Sigmoid colon (tissue), 7 donors: Measurements from ENCODE around the gene USP34. TPM values are rescaled to one million over a fixed set of nuclear protein-coding genes. Genes with fewer than 3 reads are reported as not detected.
"Not testable (repeated sequence)": the region's sequence is repeated elsewhere in the genome, so short reads cannot be mapped to it uniquely, and the experiment has no call there.

Source experiments
- DNase-seq: peaks from one replicate; pipeline ENCODE4 v3.0.0-alpha.2; 2019
- H3K27ac ChIP-seq, 4 donors: fragments of 200-600 bp; sonication (generic); one replicate each; pipeline ENCODE4 v1.5.1; 2016 to 2019; ENCODE audit warnings: mild to moderate bottlenecking in 1 of 4
- H3K27me3 ChIP-seq, 3 donors: fragments of 200-600 bp; sonication (generic); one replicate each; pipeline ENCODE4 v1.5.1; 2019; ENCODE audit warnings: mild to moderate bottlenecking in 1 of 3
- H3K36me3 ChIP-seq, 4 donors: fragments of 200-600 bp; sonication (generic); one replicate each; pipeline ENCODE4 v1.5.1; 2016 to 2019
- H3K4me1 ChIP-seq, 4 donors: fragments of 200-600 bp; sonication (generic); one replicate each; pipeline ENCODE4 v1.5.1; 2017 to 2019
- H3K4me3 ChIP-seq, 4 donors: fragments of 200-600 bp; sonication (generic); one replicate each; pipeline ENCODE4 v1.5.1; 2017 to 2019; ENCODE audit warnings: mild to moderate bottlenecking in 2 of 4, moderate library complexity in 1 of 4
- H3K9me3 ChIP-seq, 4 donors: fragments of 200-600 bp in 3 of 4; sonication (generic) in 3 of 4; one replicate each; pipeline versions ENCODE4 v1.5.1 to v1.6.1; 2013 to 2019
- EP300 ChIP-seq, 4 donors: sonication (generic); formaldehyde crosslinking; IDR thresholded peaks; one replicate each; pipeline ENCODE4 v1.6.1; 2017; ENCODE audit warnings: antibody characterized with exemption in 4 of 4
- POLR2A ChIP-seq, 2 donors: fragments of 450-650 bp; IDR thresholded peaks; one replicate each; pipeline ENCODE4 v1.6.1; 2016; ENCODE audit warnings: antibody characterized with exemption in 2 of 2, mild to moderate bottlenecking in 2 of 2, moderate library complexity in 2 of 2
- POLR2AphosphoS5 ChIP-seq, 4 donors: sonication (generic); formaldehyde crosslinking; IDR thresholded peaks; one replicate each; pipeline ENCODE4 v1.6.1; 2017; ENCODE audit warnings: antibody characterized with exemption in 4 of 4
- WGBS, 2 donors: extraction: QIAGEN DNeasy Blood & Tissue Kit; methylation state at CpG; one replicate each; pipeline ENCODE4 v1.1.7; 2013; 5-methylcytosine and 5-hydroxymethylcytosine counted together
- intact Hi-C: fragments of 100-400 bp; cut with DNase I; formaldehyde crosslinking; loops from one replicate; pipeline ENCODE4 v1.15.1; 2023
- polyA plus RNA-seq, 3 donors: library from polyadenylated mRNA; stranded (reverse); fragments of 200-250 nt; gene quantifications; one replicate each; pipeline ENCODE4 v1.2.3, GENCODE V29; 2013
- total RNA-seq, 4 donors: library from RNA; depleted of rRNA; stranded (reverse); fragments of >200 nt; gene quantifications; one replicate each; pipeline ENCODE4 v1.1.0, GENCODE V29; 2016
- TF ChIP-seq, protein P1 (sequence below), 4 experiments: fragments of 450-650 bp in 3 of 4; fragments of 200-600 bp in 1 of 4; IDR thresholded peaks; one replicate each; pipeline ENCODE4 v1.5.1; 2016 to 2019; ENCODE audit warnings: antibody characterized with exemption in 4 of 4, mild to moderate bottlenecking in 3 of 4, moderate library complexity in 2 of 4
- donor health status: healthy with polysubstance abuse.
- donor health status: Bipolar disorder and iron deficiency.
- donor health status: healthy.

The USP34 gene
- total and polyA plus RNA-seq, 7 donors = 23.6 to 158 (median 135) TPM

DNA sequence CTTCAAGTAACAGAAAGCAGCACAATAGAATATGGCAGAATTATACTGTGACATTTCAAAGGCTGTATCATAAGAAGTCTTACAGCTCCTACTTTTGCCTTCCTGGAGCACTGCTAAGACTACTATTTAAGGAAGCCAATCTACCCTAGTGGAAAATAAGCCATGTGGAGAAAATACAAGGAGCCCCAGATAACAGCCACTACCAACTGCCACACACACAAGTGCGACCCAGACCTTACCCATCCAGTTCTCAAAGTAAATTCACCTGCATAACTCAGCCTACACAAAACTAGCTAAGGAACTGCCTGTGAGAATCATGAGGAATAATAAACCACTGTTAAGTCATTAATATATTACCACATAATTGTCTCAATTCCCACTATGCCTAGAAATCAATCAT, 66.4 kb downstream of the USP34 start:
- H3K27me3 ChIP-seq = no peaks in the 10 kb centered on the region
- H3K9me3 ChIP-seq = no peaks in the 10 kb centered on the region
- WGBS, 2 donors = 94 to 100% methylated on average over 1 of the region's 1 CpG
- H3K36me3 ChIP-seq = peaks cover 0 to 6% (median 0%) of the 10 kb centered on the region in 4 donors
- no peak overlapping the region for H3K27ac ChIP-seq
- intact Hi-C loops = no loop called here
- no peak for DNase-seq
- H3K4me1 ChIP-seq = no peaks in the 10 kb centered on the region
- H3K4me3 ChIP-seq = no peak overlapping the region
- TF ChIP-seq, protein P1, sequence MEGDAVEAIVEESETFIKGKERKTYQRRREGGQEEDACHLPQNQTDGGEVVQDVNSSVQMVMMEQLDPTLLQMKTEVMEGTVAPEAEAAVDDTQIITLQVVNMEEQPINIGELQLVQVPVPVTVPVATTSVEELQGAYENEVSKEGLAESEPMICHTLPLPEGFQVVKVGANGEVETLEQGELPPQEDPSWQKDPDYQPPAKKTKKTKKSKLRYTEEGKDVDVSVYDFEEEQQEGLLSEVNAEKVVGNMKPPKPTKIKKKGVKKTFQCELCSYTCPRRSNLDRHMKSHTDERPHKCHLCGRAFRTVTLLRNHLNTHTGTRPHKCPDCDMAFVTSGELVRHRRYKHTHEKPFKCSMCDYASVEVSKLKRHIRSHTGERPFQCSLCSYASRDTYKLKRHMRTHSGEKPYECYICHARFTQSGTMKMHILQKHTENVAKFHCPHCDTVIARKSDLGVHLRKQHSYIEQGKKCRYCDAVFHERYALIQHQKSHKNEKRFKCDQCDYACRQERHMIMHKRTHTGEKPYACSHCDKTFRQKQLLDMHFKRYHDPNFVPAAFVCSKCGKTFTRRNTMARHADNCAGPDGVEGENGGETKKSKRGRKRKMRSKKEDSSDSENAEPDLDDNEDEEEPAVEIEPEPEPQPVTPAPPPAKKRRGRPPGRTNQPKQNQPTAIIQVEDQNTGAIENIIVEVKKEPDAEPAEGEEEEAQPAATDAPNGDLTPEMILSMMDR (IDR thresholded peaks at IDR 0.05) = no peak
- TF ChIP-seq POLR2AphosphoS5 (IDR thresholded peaks at IDR 0.05) = no peak

DNA sequence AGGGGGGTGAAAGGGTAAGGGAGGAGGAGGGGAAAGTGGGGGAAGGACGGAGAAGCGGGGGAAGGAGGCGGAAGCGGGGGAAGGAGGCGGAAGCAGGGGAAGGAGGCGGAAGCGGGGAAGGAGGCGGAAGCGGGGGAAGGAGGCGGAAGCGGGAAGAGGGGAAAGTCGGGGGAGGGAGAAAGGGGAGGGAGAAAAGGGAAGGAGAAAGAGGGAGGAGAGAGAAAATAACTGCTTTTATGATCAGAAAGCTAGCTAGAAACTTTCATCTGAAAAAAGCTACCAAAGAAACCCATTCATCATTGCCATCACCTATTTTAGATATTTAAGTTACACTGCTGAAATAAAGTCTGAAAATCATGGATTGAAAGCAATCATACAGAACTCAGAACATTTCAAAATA, 72.5 kb downstream of the USP34 start:
- H3K9me3 ChIP-seq = no peaks in the 10 kb centered on the region
- DNase-seq = no peak
- TF ChIP-seq POLR2A (IDR thresholded peaks at IDR 0.05) (no peak), EP300 (IDR thresholded peaks at IDR 0.05) (no peak), POLR2AphosphoS5 (IDR thresholded peaks at IDR 0.05) (no peak)
- TF ChIP-seq, protein P1 (IDR thresholded peaks at IDR 0.05) = no peak
- H3K4me1 ChIP-seq = no peaks in the 10 kb centered on the region
- no peak overlapping the region for H3K27ac ChIP-seq
- no peaks in the 10 kb centered on the region for H3K27me3 ChIP-seq
- intact Hi-C loops = no loop called here
- no peak overlapping the region for H3K4me3 ChIP-seq
- 95 to 98% methylated on average over 12 of the region's 12 CpGs for WGBS, 2 donors
- H3K36me3 ChIP-seq = peaks cover 0 to 13% (median 6%) of the 10 kb centered on the region in 4 donors

DNA sequence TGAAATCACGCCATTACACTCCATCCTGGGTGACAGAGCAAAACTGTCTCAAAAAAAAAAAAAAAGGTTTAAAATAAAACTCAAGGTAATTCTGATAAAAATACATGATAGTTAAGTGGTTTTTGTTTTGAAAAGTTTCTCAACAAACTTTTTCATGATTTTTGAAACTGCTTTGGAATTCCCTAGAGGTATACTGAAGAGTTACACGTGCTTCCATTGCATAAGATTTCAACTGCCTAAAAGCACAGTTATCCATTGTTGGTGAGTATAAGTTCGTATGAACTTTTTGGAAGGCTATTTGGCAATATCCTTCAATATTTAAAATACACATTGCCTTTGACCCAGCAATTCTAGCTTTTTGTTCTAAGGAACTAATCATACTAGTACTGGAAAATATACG, 74.9 kb downstream of the USP34 start:
- Histone ChIP-seq H3K4me1 (no peaks in the 10 kb centered on the region), H3K27ac (no peak overlapping the region), H3K36me3 (peaks cover 0 to 32% (median 8%) of the 10 kb centered on the region in 4 donors), H3K4me3 (no peak overlapping the region), H3K9me3 (no peaks in the 10 kb centered on the region), H3K27me3 (no peaks in the 10 kb centered on the region)
- no peak for TF ChIP-seq POLR2AphosphoS5 (IDR thresholded peaks at IDR 0.05)
- TF ChIP-seq, protein P1 (IDR thresholded peaks at IDR 0.05) = no peak
- TF ChIP-seq EP300 (IDR thresholded peaks at IDR 0.05) = no peak
- TF ChIP-seq POLR2A (IDR thresholded peaks at IDR 0.05) = no peak
- intact Hi-C loops = no loop called here
- WGBS, 2 donors = 95 to 96% methylated on average over 4 of the region's 4 CpGs
- DNase-seq = no peak

DNA sequence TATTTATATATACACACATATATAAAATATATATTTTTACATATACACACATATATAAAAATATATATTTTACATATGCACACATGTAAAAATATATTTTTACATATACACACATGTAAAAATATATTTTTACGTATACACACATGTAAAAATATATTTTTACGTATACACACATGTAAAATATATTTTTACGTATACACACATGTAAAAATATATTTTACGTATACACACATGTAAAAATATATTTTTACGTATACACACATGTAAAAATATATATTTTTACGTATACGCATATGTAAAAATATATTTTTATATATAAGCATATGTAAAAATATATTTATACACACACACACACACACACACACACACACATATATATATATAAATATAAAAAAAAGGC, 83.3 kb downstream of the USP34 start:
- H3K4me3 ChIP-seq, H3K9me3 ChIP-seq, H3K27ac ChIP-seq, intact Hi-C loops, H3K4me1 ChIP-seq, DNase-seq, H3K27me3 ChIP-seq: not testable (repeated sequence)
- WGBS, 2 donors = 98% methylated on average over 7 of the region's 7 CpGs
- peaks cover 0 to 39% (median 0%) of the 10 kb centered on the region in 4 donors for H3K36me3 ChIP-seq

DNA sequence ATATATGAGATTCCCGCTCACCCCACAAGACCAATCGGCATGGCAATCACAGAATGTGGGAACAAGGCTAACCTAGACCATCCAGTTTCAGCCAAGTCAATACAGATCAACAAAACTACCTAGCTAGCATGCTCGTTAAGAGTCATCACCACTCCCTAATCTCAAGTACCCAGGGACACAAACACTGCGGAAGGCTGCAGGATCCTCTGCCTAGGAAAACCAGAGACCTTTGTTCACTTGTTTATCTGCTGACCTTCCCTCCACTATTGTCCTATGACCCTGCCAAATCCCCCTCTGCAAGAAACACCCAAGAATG, 90.0 kb downstream of the USP34 start:
- intact Hi-C loops, H3K4me3 ChIP-seq, H3K9me3 ChIP-seq, H3K4me1 ChIP-seq, H3K27ac ChIP-seq, H3K27me3 ChIP-seq, DNase-seq: not testable (repeated sequence)
- WGBS, 2 donors = 93 to 99% methylated on average over 4 of the region's 4 CpGs
- peaks cover 0 to 64% (median 8%) of the 10 kb centered on the region in 4 donors for H3K36me3 ChIP-seq

DNA sequence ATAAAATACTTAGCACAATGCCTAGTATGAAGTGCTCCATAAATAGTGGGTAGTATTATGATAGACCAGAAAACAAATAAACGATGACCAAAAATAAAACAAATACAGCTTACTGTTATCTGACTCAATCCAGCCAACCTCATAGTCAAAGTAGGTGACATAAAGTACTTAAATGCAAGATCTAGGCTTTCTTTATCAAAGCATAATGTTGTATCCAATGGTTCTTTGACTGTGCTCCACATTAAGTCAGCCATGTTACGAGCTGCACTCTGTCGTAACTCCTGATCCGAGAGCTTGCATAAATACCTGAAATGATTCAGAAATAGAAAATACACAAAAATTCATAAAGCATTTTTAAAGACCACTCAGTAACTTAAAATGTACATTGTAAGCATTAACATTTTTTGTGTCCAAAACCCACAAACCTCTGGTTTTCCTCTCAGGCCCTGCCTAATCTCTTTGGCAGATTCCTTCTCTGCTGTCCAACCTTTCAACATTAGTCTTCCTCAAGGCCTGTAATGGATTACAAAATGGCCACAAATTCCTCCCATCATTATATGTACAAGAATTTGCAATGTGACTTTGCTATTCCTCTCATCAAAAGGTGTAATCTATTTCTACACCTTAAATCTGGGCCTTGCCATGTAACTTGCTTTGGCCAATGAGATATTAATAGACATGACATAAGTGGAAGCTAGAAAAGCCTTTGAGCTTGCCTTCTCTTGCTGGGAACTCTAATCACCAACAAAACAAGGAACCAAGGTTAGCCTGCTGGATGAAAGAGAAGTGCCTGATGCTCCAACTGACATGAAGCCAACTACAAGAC, 90.6 kb downstream of the USP34 start:
- Histone ChIP-seq H3K9me3 (no peaks in the 10 kb centered on the region), H3K27me3 (no peaks in the 10 kb centered on the region), H3K4me1 (no peaks in the 10 kb centered on the region), H3K36me3 (peaks cover 0 to 68% (median 8%) of the 10 kb centered on the region in 4 donors), H3K4me3 (no peak overlapping the region), H3K27ac (no peak overlapping the region)
- 93 to 97% methylated on average over 4 of the region's 4 CpGs for WGBS, 2 donors
- TF ChIP-seq, protein P1 (IDR thresholded peaks at IDR 0.05) = no peak
- no peak for TF ChIP-seq POLR2A (IDR thresholded peaks at IDR 0.05)
- TF ChIP-seq EP300 (IDR thresholded peaks at IDR 0.05) = no peak
- TF ChIP-seq POLR2AphosphoS5 (IDR thresholded peaks at IDR 0.05) = no peak
- intact Hi-C loops = no loop called here
- DNase-seq = no peak
